ENCODE results near the gene LAD1. TPM values are rescaled to one million over a fixed set of nuclear protein-coding genes. Genes with fewer than 3 reads are reported as not detected.

Gene LAD1
- total RNA-seq, 1 experiment from 2014 or later = not detected

- Histone ChIP-seq H3K9me3 (no peaks in the 10 kb centered on the region), H3K4me3 (no peak overlapping the region), H3K27me3 (0 out of 2 replicates have a peak, but pooled peaks cover under 1% of the 10 kb centered on the region), H3K36me3 (no peaks in the 10 kb centered on the region)
- DNase-seq = peak; percentile 59
These were observed 37.2 kb downstream of the LAD1 start for GRCh38 chr1:201361652-201362504.

DNA sequence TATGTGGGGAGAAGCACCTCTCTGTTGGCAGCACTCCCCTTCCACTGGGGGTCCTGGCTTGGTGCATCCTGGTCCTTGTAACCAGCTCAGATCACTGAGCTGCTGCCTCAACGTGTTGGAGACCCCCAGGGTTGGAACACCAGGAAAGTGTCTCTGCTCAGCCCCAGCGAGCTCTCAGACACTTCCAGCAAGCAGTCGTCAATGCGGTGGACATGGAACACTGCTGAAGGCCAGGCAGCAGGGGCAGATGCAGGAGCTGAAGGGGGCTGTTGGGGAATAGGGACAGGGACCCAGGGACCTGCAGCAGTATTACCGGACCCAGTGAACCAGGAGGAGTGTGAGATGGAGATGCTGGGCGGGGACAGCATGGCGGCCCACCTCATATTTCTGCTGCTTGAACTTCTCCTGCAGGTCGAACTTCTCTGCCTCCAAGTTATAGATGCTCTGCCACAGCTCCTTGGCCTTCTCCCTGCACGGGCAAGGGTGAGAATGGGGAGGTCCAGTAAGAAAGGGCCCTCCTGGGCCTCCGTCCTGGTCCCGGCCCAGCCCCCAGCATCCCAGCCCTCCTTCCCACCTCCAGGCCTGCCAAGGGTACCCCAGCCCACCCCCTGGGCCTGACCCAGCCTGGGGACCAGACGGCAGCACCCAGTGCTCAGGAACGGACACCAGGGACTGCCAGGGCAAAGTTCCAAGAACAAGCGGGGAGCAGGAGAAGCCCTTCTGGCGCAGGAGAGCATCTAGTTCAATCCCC, 38.0 kb downstream of the LAD1 start:
- no peak for DNase-seq
- Histone ChIP-seq H3K36me3 (no peaks in the 10 kb centered on the region), H3K4me3 (no peak overlapping the region), H3K27me3 (no peaks in the 10 kb centered on the region), H3K9me3 (no peaks in the 10 kb centered on the region)

GRCh38 chr1:201360486-201360885, 38.6 kb downstream of the LAD1 start:
- Histone ChIP-seq H3K27me3 (no peaks in the 10 kb centered on the region), H3K36me3 (no peaks in the 10 kb centered on the region), H3K4me3 (no peak overlapping the region), H3K9me3 (no peaks in the 10 kb centered on the region)
- DNase-seq = no peak

- H3K4me3 ChIP-seq = no peak overlapping the region
- H3K27me3 ChIP-seq = no peaks in the 10 kb centered on the region
- no peak for DNase-seq
- H3K36me3 ChIP-seq = no peaks in the 10 kb centered on the region
- H3K9me3 ChIP-seq = no peaks in the 10 kb centered on the region
These were observed 39.3 kb downstream of the LAD1 start for GRCh38 chr1:201359873-201360210.

- H3K36me3 ChIP-seq = no peaks in the 10 kb centered on the region
- H3K27me3 ChIP-seq = no peaks in the 10 kb centered on the region
- H3K9me3 ChIP-seq = no peaks in the 10 kb centered on the region
- no peak overlapping the region for H3K4me3 ChIP-seq
- DNase-seq = no peak
These were observed 39.9 kb downstream of the LAD1 start for GRCh38 chr1:201359031-201359872.

- no peaks in the 10 kb centered on the region for H3K36me3 ChIP-seq
- no peak overlapping the region for H3K4me3 ChIP-seq
- DNase-seq = no peak
- no peaks in the 10 kb centered on the region for H3K27me3 ChIP-seq
- H3K9me3 ChIP-seq = no peaks in the 10 kb centered on the region
These were observed 40.5 kb downstream of the LAD1 start for GRCh38 chr1:201358596-201358995.

- no peak for DNase-seq
- Histone ChIP-seq H3K36me3 (no peaks in the 10 kb centered on the region), H3K9me3 (no peaks in the 10 kb centered on the region), H3K27me3 (no peaks in the 10 kb centered on the region), H3K4me3 (no peak overlapping the region)
These were observed 41.3 kb downstream of the LAD1 start for GRCh38 chr1:201357636-201358348.

GRCh38 chr1:201357211-201357610, 41.9 kb downstream of the LAD1 start:
- Histone ChIP-seq H3K9me3 (no peaks in the 10 kb centered on the region), H3K36me3 (no peaks in the 10 kb centered on the region), H3K4me3 (no peak overlapping the region), H3K27me3 (no peaks in the 10 kb centered on the region)
- DNase-seq = no peak

DNA sequence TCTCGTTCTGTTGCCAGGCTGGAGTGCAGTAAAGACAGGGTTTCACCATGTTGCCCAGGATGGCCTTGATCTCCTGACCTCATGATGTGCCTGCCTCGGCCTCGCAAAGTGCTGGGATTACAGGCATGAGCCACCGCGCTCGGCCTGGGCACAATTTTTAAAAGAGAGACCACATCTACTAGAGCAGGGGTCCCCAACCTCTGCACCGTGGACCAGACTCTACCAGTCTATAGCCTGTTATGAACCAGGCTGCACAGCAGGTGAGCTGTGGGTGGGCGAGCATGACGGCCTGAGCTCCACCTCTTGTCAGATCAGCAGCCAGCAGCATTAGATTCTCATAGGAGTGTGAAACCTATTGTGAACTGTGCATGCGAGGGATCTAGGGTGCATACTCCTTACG, 42.4 kb downstream of the LAD1 start:
- no peaks in the 10 kb centered on the region for H3K36me3 ChIP-seq
- H3K4me3 ChIP-seq = no peak overlapping the region
- no peaks in the 10 kb centered on the region for H3K27me3 ChIP-seq
- H3K9me3 ChIP-seq = no peaks in the 10 kb centered on the region
- DNase-seq = no peak

GRCh38 chr1:201356236-201356635, 42.9 kb downstream of the LAD1 start:
- no peak for DNase-seq
- no peaks in the 10 kb centered on the region for H3K9me3 ChIP-seq
- no peak overlapping the region for H3K4me3 ChIP-seq
- no peaks in the 10 kb centered on the region for H3K36me3 ChIP-seq
- no peaks in the 10 kb centered on the region for H3K27me3 ChIP-seq

DNA sequence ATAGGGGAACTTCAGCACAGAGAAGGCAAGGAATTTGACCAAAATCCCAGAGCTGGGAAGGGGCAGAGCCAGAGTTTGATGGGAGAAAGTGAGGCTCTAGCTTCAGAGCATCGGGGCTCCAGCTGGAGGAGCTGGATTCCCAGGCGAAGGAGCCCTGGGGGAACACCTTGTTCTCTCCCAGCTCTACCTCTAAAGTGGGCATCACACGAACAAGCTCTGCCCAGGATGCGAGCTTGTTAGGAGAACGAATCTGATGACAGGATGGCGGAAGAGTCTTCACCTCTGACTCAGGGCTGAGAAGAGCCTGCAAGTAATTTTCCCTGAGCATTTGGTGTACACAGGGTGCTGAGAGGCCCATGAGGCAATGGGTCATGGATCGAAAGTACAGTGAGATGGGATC, 43.7 kb downstream of the LAD1 start:
- Histone ChIP-seq H3K27me3 (no peaks in the 10 kb centered on the region), H3K9me3 (no peaks in the 10 kb centered on the region), H3K4me3 (no peak overlapping the region), H3K36me3 (no peaks in the 10 kb centered on the region)
- DNase-seq = no peak

DNA sequence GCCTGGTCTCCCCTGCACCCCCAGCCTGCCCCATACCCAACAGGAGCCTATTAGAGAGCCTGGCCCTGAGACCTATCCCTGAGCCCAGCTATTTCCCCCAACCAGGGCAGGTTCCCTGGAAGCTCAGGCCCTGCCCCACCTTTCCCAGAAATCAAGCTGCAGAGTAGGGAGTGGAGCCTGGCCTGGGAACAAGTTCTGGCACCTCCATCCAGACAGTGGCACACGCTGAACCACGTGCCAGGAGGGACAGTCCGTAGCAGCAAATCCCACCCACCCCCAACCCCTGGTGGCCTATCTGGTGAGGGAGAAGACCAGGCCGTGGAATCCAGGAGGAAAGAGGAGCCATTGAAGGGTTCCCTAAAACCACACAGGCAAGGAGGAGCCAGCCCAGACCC, 44.2 kb downstream of the LAD1 start:
- Histone ChIP-seq H3K36me3 (no peaks in the 10 kb centered on the region), H3K9me3 (no peaks in the 10 kb centered on the region), H3K4me3 (no peak overlapping the region), H3K27me3 (no peaks in the 10 kb centered on the region)
- no peak for DNase-seq

GRCh38 chr1:201354151-201354900, 44.8 kb downstream of the LAD1 start:
- Histone ChIP-seq H3K9me3 (no peaks in the 10 kb centered on the region), H3K4me3 (no peak overlapping the region), H3K36me3 (no peaks in the 10 kb centered on the region), H3K27me3 (no peaks in the 10 kb centered on the region)
- DNase-seq = no peak

DNA sequence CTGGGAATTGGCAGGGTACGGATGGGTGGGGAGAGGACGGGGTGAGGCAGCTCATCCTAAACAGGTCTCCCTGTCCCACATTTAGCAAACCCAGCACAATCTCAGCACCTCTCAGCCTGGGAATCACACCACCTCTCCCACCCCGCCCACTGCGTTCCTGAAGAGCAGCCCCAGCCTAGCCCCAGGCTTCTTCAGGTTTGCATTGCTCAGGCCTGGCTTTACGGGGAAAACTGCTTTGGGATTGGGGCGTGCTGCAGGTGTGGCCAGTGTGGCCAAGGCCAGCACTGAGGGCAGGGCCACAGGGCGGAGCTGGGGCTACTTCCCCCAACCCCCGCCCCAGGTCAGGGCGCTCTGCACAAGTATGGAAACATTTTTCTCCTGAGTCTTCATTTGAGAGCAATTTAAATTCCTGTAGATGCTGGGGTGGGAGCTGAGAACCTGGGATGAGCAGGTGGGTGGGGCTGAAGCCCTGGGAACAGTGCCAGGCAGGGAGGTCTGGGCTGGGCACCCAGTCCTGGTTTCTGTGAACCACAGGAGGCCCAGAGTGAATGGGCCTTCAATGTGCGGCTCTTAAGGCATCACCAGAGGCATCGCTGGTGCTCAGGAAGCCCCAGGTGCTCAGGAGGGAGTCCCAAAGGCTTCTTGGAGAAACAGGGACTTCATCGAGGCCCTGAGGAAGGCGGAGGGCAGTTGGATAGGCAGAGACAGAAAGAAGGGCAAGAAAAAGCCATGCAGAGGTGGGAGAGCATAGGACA, 45.8 kb downstream of the LAD1 start:
- Histone ChIP-seq H3K4me3 (no peak overlapping the region), H3K36me3 (no peaks in the 10 kb centered on the region), H3K9me3 (no peaks in the 10 kb centered on the region), H3K27me3 (no peaks in the 10 kb centered on the region)
- DNase-seq = no peak

- H3K27me3 ChIP-seq = no peaks in the 10 kb centered on the region
- H3K4me3 ChIP-seq = no peak overlapping the region
- no peaks in the 10 kb centered on the region for H3K36me3 ChIP-seq
- no peak for DNase-seq
- H3K9me3 ChIP-seq = no peaks in the 10 kb centered on the region
These were observed 47.5 kb downstream of the LAD1 start for GRCh38 chr1:201351617-201352016.
